ENCODE data around the gene NMUR2. TPM values are rescaled to one million over a fixed set of nuclear protein-coding genes. Genes with fewer than 3 reads are reported as not detected.
A peak's percentile ranks its signal among the peaks of the same experiment; 100 is the strongest.

Gene NMUR2, protein sequence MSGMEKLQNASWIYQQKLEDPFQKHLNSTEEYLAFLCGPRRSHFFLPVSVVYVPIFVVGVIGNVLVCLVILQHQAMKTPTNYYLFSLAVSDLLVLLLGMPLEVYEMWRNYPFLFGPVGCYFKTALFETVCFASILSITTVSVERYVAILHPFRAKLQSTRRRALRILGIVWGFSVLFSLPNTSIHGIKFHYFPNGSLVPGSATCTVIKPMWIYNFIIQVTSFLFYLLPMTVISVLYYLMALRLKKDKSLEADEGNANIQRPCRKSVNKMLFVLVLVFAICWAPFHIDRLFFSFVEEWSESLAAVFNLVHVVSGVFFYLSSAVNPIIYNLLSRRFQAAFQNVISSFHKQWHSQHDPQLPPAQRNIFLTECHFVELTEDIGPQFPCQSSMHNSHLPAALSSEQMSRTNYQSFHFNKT
- total RNA-seq (ENCODE audit: insufficient read depth, low replicate concordance) = 1.7 TPM

DNA sequence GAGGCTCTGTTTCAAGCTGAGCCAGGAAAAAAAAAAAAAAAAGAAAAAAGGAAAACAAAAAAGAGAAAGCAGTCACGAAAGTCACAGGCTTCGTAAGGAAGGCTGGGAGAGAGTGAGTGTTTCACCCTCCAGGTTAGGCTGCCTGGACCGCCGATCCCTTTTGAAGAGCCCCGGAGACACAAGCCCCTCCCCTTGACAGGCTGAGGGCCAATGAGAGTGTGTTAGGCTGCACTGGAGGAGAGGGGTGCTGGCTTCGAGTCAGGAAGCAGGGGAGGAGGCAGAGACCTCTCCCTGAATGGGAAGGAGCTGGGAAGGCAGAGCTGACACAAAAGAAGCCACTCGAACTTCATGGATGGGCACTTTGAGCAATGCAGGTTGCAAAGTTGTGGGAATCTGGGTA is at the start of gene NMUR2:
Gene NMUR2 (minus strand): TSS at position 135 of the 400 bp plus-strand sequence. CDS start 166 bp downstream, outside the sequence.
- DNase-seq (ENCODE audit: low spot score) = peak; percentile 68

DNA sequence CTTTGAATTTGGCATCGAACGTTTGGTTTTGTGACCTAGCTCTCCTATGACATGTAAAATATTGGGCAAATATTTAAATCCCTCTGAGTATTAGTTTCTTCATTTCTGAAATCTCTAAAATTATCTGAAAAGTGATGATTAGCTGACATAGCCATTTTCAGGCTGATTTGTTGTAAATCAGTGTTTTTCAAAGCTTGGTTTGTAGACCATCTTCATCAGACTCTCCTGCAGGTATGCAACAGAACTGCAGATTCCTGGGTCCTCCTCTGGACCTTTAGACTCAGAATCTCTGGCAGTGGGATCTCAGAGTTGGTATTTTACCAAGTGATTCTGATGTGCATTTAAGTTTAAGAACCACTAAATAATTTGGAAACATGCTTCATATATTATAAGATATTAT is 38.9 kb upstream of the NMUR2 start:
- no peak for DNase-seq (ENCODE audit: low spot score)

DNA sequence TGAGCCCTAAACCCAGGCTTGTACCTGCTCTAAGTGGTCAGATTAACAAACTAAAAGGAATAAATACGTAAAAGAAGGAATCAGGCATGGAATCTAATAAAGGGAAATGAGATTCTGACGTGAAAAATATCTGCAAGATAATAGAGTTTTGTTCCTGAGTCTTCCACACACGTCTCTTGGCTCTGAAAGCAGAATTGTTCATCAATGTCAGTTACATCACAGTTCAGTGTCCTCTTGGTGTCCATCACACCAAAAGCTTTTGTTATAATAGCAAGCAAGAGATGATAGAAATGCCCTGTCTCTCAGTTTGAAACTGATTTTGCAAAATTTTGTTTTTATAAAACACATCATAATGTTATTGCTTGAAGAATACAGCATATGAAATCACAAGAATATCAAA is 34.7 kb upstream of the NMUR2 start:
- DNase-seq (ENCODE audit: low spot score) = no peak

DNA sequence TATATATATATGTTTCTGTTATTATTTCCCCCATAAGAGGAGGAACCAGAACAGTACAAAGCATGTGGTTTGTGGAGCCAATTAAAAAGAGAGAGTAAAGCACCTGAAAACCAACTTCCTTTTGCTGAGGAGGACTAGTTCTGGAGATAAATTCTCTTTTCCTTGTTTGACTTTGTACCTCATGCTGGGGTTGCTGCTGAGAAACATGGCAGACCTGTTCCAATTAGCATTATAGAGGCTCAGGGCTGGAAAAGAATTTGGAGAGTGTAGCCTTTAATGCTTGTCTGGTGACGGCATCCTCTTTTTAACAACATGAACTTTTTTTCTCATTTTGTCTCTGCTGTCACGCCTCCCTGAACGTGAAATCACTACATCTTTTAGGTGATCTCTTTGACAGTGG is 32.8 kb upstream of the NMUR2 start:
- no peak for DNase-seq (ENCODE audit: low spot score)

DNA sequence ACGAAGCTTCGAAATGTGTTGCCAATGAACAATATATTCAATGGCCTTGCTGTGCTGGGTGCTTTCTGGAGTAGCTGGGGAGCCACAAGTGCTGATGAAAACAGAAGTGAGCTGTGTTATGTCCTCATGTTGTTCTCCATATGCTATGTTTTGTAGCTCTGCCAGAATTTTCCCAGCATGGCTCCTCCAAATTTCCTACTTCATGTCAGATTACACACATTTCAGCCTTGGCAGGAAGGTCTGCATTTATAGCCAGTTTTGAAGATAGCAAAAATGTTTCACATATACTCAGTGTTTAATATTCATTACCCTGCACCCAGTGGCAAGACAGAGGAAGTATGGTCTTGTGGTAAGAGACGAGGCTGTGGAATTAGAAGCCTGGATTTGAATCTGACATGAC is 22.6 kb upstream of the NMUR2 start:
- peak; percentile 82 for DNase-seq (ENCODE audit: low spot score)

DNA sequence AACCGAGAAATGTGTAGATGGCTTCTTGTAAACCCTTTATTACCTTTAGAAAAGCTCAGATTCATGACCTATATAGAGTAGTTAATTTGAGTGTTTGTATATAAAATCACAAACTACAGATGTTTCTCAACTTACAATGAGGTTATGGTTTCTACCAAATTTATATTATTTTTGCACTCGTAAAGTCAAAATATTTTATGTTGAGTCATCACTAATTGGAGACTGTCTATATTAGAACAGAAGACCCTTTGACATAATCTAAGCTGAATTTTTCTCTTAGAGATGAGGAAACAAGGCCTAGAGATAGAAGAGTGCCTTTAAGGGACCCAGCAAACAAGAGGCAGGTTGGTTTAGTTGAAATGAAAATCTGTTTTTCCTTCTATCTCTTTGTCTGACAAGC is 20.0 kb upstream of the NMUR2 start:
- no peak for DNase-seq (ENCODE audit: low spot score)

DNA sequence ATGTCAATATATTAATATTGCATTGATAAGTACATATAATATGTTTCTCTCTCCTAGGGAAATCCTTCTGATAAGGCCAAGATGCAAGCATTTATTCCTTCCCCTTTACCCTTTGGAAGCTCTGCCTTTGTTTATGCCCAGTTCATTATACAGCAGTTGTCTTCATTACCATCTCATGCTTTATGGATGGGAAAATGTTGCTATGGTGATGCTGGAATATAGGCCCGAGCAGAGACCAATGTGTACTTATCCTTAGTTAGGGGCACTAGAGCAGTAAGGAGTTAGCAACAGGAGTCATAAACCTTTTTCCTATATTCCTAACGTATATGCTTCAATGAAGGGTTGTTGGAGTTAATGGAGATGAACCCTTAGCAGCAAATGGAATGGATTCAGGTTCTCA is 19.4 kb upstream of the NMUR2 start:
- DNase-seq (ENCODE audit: low spot score) = no peak

DNA sequence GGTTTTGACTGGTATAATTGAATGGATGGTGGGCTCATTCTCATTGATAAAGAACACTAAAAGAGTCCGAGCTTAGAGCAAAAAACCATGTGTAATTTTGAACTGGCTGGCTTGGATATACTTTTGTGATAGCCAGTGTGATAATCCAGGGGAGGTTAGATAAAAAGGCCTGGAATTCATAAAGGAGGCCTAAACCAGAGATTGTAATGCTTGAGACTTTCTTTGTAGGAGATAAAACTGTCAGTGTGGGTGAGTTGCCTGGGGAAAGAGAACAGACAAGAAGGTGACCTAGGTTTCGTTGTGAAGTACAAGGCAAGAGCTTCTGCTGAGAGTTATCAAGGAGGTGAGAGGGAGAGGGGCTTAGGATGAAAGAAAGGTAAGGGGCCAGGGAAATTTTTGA is 17.0 kb upstream of the NMUR2 start:
- peak; percentile 90 for DNase-seq (ENCODE audit: low spot score)

DNA sequence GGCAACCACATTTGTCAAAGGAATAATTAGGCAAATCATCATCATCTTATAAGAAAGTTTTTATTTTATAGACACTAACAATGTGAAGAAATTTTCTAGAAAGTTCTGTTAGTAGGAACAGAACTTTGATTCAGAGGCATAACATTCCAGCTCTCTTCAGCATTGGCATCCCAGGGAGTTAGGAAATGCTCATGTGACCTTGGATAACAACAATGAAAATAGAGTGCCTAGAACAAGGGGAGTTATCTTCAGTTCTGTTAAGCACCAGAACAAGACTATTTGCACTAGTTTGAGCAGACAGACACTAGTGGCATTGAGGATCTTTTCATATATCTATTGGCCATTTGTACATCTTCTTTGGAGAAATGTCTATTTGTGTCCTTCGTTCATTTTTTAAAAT is 7.0 kb upstream of the NMUR2 start:
- DNase-seq (ENCODE audit: low spot score) = no peak

DNA sequence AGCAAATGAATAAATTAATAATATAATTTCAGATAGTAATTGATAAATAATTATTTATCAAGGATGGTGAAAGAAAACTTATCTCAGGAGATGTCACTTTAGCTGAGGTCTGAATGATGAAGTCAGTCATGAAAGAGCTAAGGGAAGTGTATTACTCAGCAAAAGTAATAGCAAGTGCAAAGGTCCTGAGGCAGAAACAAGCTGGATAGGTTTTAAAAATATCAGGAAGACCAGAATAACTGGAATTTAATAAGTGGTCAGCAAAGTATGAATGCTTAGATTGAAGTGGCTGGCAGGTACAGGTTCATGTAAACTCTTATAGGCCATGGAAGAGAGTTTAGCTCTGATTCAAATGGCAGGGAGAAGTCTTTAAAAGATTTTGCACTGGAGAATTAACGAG is 1.0 kb upstream of the NMUR2 start:
- DNase-seq (ENCODE audit: low spot score) = no peak

DNA sequence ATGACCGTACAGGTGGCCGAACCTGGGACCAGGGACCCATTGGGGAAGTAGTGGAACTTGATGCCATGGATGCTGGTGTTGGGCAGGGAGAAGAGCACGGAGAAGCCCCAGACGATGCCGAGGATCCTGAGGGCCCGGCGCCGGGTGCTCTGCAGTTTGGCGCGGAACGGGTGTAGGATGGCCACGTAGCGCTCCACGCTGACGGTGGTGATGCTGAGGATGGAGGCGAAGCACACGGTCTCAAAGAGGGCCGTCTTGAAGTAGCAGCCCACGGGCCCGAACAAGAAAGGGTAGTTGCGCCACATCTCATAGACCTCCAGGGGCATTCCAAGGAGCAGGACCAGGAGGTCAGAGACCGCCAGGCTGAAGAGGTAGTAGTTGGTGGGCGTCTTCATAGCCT is 585 bp downstream of the NMUR2 start:
- no peak for DNase-seq (ENCODE audit: low spot score)

DNA sequence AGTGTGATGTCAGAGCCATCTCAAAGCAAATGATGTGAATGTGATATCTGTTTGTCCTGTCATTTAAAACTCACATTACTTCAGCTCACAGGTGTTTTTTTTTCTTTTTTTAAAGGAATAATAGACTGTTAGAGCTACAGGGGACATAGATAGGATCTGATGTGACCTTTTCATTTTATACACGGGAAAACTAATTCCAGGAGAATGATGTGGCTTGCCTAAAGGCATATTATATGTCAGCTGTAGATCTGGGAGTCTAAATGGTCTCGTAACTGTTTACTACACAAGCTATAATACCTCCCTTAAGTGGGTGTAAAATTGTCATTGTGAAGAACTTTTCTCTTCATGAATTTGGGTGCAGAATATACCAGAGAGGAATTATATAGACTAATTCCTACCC is 2.0 kb downstream of the NMUR2 start:
- DNase-seq (ENCODE audit: low spot score) = no peak

DNA sequence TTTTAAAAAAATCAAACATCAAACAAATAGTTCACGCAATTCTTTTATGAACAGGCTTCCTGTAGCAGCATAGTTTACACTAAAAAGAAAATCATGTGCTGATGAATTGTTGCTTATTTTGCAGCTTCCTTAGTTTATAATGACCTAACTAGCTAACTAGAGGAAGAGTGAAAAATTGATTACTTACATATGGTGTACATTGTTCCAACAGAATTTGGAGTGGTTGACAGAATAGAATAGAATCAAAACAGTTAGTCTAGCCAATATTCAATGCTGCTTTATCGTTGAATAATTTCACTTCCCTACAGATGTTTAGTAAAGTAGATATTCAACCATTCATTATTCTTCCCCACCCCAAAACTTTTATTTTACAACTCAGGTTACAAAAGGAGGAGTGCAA is 4.2 kb downstream of the NMUR2 start:
- no peak for DNase-seq (ENCODE audit: low spot score)

DNA sequence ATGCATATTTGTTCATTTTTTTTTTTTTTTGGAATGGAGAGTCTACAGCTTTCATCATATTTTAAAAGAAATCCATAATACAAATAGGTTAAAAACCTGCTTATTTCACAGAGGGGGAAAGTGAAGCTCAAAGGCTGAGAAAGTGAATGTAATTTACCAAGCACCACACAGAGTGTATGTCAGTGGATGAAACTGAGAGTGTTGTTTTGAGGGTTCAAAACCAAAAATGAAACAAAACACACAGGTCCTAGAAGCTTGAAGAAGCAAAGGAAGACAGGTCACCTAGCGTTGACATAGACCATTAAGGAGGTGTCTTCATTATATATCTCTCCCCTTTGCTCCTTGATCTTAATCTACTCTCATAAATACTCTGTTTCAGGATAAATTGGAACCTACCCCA is 7.5 kb downstream of the NMUR2 start:
- no peak for DNase-seq (ENCODE audit: low spot score)

DNA sequence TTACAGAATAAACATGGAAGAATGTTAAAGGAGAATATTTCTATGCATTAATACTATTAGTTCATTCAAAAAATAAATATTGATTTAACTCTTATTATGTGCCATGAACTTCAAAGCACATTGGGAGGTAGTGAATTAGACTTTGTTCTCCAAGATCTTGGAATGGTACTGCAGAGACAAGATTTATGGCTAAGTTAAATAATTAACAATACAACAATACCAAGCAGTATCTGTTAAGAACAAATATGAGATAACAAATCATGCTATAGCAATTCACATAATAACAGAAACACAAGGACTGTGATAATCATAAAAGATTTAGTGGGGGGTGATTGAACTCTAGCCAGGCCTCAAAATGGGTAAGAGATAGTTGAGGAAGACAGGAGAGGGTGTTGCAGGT is 11.6 kb downstream of the NMUR2 start:
- DNase-seq (ENCODE audit: low spot score) = no peak

DNA sequence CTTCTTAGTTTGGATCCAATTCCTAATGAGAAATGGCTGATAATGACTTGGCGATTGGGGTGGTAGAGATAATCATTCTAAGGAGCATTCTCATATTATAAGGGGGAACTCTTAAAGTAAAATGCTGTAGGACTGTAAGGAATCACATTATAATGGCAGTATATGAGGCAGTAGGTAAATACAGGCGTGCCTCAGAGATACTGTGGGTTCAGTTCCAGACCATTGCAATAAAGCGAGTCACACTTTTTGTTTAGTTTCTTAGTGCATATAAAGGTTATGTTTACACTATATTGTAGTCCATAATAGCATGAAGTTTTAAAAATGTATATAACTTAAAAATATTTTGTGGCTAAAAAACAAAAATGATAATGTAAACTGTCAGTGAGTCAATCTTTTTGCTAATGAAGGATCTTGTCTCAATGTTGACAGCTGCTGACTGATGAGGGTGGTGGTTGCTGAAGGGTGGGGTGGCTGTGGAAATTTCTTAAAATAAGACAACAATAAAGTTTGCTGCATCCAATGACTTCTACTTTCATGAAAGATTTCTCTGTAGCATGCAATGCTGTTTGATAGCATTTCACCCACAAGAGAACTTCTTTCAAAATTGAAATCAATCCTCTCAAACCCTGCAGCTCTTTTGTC is 15.8 kb downstream of the NMUR2 start:
- DNase-seq (ENCODE audit: low spot score) = no peak

DNA sequence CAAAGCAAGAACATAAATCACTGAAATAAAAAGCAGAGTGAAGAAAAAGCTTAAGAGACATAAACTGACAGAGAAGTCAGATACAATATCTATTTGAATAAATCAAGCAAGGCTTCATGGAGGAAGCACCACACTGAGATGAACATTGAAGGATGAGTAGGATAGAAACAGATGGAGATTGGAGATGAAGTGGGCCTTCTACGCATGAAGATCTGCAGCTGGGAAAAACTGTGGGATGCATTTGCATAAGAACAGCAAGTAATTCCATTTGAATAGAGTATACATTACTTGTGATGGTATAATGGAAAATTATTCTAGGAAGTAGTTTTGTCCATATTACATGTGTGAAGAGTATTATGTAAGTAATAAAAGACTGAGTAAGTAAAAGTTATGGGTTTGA is 16.5 kb downstream of the NMUR2 start:
- no peak for DNase-seq (ENCODE audit: low spot score)

DNA sequence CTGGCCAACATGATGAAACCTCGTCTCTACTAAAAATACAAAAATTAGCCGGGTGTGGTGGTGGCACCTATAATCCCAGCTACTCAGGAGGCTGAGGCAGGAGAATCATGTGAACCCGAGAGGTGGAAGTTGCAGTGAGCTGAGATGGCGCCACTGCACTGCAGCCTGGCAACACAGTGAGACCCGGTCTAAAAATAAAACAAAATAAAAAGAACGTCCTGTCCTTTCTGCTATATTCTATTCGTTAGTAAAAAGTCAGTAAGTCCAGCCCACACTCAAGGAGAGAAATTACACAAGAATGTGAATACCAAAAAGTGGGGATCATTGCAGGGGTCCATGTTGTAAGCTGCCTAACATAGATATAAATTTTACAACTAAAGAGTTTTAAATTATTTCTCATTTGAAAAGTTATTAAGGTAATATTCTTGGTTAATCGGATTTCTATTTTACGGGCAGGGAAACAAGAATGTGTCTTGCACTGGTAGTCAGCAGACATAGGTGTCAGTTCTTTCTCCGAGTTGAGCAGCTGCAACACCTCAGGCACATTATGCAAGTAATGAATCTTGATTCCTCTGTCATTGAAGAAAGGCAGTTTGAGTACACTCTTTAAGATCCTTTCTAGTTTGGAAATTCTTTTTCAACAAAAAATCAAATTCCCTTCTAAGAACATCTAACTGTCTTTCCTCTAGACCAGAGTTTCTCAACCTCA is 24.5 kb downstream of the NMUR2 start:
- DNase-seq (ENCODE audit: low spot score) = no peak

DNA sequence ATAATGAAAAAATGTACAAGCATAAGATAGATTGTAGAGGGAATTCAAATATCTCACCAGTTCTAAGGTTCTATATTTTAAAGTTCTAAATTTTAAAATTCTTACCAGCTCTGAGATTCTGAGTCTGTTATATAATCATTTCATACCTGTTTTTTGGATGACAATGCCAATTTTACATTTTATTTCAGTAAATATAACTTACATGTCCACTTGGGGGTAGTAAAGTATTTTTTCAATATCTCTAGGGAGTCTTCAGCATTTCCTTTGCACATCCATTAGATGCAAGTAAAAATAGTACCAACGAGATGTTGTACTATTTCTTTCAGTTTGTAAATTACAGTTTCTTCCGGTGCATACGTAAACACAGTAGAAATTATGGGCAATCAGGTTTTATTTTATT is 25.7 kb downstream of the NMUR2 start:
- peak; percentile 46 for DNase-seq (ENCODE audit: low spot score)

DNA sequence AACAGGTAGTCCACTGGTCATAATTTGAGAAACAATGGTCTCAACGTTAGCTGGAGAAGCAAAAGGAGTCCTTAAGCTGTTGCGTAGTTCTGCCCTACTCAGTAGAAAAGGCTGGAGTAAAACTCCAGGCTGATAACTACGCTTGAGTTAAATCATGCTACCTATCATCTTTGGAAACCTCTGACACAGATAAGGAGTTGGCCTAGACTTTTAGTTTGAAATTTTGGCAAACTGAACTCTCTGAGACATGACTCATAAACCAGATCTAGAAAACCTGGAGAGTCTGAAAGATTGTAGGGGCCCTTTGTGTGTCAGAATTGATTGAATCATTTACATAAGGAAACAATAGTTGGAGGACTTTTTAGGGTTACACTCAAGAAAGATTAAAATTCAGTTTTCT is 26.3 kb downstream of the NMUR2 start:
- peak; percentile 57 for DNase-seq (ENCODE audit: low spot score)

DNA sequence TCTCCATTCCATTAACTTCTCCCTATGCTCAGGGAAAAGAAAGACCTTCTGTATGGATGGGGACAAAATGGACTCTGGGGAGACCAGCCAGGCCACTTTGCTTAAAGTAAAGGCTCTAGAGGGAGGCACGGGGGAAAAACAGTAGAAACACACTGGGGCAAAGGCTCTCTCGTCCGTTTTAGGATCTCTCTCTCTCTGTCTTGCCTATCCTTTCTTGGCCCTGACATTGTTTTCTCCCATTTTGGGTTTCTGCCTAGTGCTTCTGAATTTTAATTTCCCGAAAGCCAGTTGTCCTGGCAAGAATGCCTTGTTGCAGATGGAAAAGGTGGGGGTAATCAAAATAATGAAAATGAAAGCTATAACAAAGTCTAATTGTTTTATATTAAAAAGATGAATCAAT is 28.2 kb downstream of the NMUR2 start:
- no peak for DNase-seq (ENCODE audit: low spot score)

DNA sequence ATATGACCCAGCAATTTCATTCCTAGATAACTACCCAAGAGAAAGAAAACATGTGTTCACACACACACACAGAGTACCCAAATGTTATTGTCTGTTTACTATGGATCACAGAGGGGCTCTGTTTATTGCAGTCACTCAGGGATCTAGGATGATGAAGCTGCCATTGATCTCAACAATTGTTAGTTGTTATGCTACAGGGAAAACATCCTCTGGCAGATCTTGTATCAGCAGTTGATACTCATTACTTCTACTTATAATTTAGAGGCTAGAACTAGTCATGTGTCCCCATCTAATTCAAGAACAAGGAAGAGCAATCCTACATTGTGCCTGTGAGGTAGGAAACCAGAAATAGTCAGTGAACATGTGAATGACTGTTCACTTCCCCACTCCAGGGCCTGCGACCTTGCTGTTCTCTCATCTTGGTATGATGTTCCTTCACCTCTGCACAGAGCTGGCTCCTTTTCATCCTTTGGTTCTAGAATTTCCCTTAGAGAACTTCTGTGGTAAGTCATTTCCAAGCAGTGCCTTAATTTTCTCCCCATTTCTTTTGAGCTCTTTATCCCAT is 30.3 kb downstream of the NMUR2 start:
- no peak for DNase-seq (ENCODE audit: low spot score)
